Esophagus muscularis mucosa (tissue), 3 donors: ENCODE results near the gene MEIOSIN.

ENCODE experiments used
- CTCF ChIP-seq, 3 experiments: fragments of 200-600 bp in 2 of 3; fragments of 450-650 bp in 1 of 3; sonication (generic) in 2 of 3; IDR thresholded peaks; one replicate each; pipeline ENCODE4 v1.5.1; 2017 to 2019; ENCODE audit warnings: antibody characterized with exemption in 3 of 3, mild to moderate bottlenecking in 2 of 3, moderate library complexity in 1 of 3
- POLR2A ChIP-seq: fragments of 450-650 bp; IDR thresholded peaks from one replicate; pipeline ENCODE4 v1.6.1; 2017; ENCODE audit warnings: antibody characterized with exemption, moderate library complexity, mild to moderate bottlenecking, low read depth
- POLR2AphosphoS5 ChIP-seq, 2 donors: sonication (generic); formaldehyde crosslinking; IDR thresholded peaks; one replicate each; pipeline ENCODE4 v1.6.1; 2017; ENCODE audit warnings: antibody characterized with exemption in 2 of 2

- TF ChIP-seq CTCF (IDR thresholded peaks at IDR 0.05) (no peak), POLR2A (no peak), POLR2AphosphoS5 (IDR thresholded peaks at IDR 0.05) (no peak)
Measured at GRCh38 chr19:45746866-45747265, 13.6 kb downstream of the MEIOSIN start.
